Liver (tissue), 3 donors: Measurements from ENCODE around the gene LRRC8A.
"Not testable (repeated sequence)": the region's sequence is repeated elsewhere in the genome, so short reads cannot be mapped to it uniquely, and the experiment has no call there.

Experiments
- CTCF ChIP-seq: fragments of 150-350 bp; IDR thresholded peaks from 2 replicates; pipeline ENCODE4 v1.5.1; 2017; ENCODE audit warnings: improper control_type of control experiment, low read depth, low read length; ENCODE audit not compliant: missing input control
- EGR1 ChIP-seq, 2 donors: IDR thresholded peaks; 2 replicates each; pipeline ENCODE4 v1.6.1; 2016 to 2018; ENCODE audit warnings: antibody characterized with exemption in 2 of 2, low read depth in 2 of 2
- FOXA1 ChIP-seq: IDR thresholded peaks from 2 replicates; pipeline ENCODE4 v1.6.1; 2016; ENCODE audit warnings: antibody characterized with exemption
- GABPA ChIP-seq, 2 donors: IDR thresholded peaks in 1 of 2; conservative IDR thresholded peaks in 1 of 2; 2 replicates each; pipeline ENCODE4 v1.6.1; 2016; ENCODE audit warnings: antibody characterized with exemption in 2 of 2, mild to moderate bottlenecking in 1 of 2, moderate library complexity in 1 of 2
- MAX ChIP-seq: IDR thresholded peaks from 2 replicates; pipeline ENCODE4 v1.6.1; 2016; ENCODE audit warnings: antibody characterized with exemption
- NR2F2 ChIP-seq: IDR thresholded peaks from 2 replicates; pipeline ENCODE4 v1.6.1; 2016; ENCODE audit warnings: antibody characterized with exemption
- RAD21 ChIP-seq, 2 donors: IDR thresholded peaks; 2 replicates each; pipeline ENCODE4 v1.6.1; 2016; ENCODE audit warnings: antibody characterized with exemption in 2 of 2, mild to moderate bottlenecking in 2 of 2
- REST ChIP-seq: IDR thresholded peaks from 2 replicates; pipeline ENCODE4 v1.6.1; 2016; ENCODE audit warnings: antibody characterized with exemption, mild to moderate bottlenecking
- RXRA ChIP-seq, 2 donors: IDR thresholded peaks; 2 replicates each; pipeline ENCODE4 v1.6.1; 2017 to 2018; ENCODE audit warnings: antibody characterized with exemption in 2 of 2, mild to moderate bottlenecking in 1 of 2
- SP1 ChIP-seq: IDR thresholded peaks from 2 replicates; pipeline ENCODE4 v1.6.1; 2018; ENCODE audit warnings: antibody characterized with exemption, mild to moderate bottlenecking
- TAF1 ChIP-seq: conservative IDR thresholded peaks from 2 replicates; pipeline ENCODE4 v1.6.1; 2016; ENCODE audit warnings: antibody characterized with exemption, mild to moderate bottlenecking
- donor health status: healthy.
- donor health status: healthy.

GRCh38 chr9:128944966-128945365 is 63.0 kb downstream of the LRRC8A start:
- not testable (repeated sequence) for TF ChIP-seq CTCF; GABPA (IDR thresholded peaks at IDR 0.05 in 1 of 2, conservative IDR thresholded peaks at IDR 0.05 in 1 of 2); REST; MAX; RAD21 (IDR thresholded peaks at IDR 0.05); TAF1; RXRA (IDR thresholded peaks at IDR 0.05); NR2F2; FOXA1; SP1; EGR1 (IDR thresholded peaks at IDR 0.05; ENCODE audit: low read depth in 2 of 2)
